Breast epithelium (tissue), 3 donors: ENCODE data around the gene ELMO1.

ENCODE experiments used
- POLR2A ChIP-seq: fragments of 450-650 bp; IDR thresholded peaks from one replicate; pipeline ENCODE4 v1.6.1; 2016; ENCODE audit warnings: antibody characterized with exemption, mild to moderate bottlenecking, moderate library complexity
- POLR2AphosphoS5 ChIP-seq, 3 donors: sonication (generic); formaldehyde crosslinking; IDR thresholded peaks; one replicate each; pipeline ENCODE4 v1.6.1; 2017; ENCODE audit warnings: antibody characterized with exemption in 3 of 3
- TF ChIP-seq, protein P1 (sequence below), 3 donors: fragments of 450-650 bp; IDR thresholded peaks; one replicate each; pipeline ENCODE4 v1.5.1; 2016 to 2017; ENCODE audit warnings: antibody characterized with exemption in 3 of 3, mild to moderate bottlenecking in 3 of 3, moderate library complexity in 3 of 3

DNA sequence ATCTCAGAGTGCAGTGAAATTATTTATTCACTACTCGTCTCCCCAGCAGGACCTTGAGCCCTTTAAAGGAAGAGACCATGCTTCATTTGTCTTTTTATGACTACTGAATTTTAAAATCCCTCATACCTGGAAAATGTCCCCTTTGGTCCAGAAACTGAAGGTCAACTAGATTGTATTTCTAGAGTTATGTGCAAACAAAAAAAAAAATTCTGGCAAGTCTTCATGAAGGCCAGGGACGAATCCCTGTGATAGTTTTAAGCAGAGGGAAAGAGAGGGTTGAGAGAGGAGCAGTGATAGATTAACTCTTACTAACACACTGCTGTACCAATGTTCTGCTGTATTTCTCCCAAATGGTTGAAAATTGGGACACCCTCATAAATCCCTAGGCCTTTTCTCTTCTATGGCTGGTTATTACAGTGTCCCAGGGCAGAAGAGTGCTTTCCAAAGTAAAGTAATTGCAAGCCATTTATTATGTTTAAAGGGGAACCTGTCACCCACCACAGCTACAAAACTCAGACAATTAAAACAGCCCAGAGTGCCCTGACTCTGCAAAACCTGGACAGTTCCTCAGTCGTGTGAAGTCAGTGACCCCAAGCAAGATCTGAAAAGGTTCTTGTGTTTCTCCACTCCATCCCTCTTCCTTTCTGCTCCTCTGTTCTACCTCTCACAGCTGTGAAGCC, 541.6 kb downstream of the ELMO1 start:
- TF ChIP-seq, protein P1, sequence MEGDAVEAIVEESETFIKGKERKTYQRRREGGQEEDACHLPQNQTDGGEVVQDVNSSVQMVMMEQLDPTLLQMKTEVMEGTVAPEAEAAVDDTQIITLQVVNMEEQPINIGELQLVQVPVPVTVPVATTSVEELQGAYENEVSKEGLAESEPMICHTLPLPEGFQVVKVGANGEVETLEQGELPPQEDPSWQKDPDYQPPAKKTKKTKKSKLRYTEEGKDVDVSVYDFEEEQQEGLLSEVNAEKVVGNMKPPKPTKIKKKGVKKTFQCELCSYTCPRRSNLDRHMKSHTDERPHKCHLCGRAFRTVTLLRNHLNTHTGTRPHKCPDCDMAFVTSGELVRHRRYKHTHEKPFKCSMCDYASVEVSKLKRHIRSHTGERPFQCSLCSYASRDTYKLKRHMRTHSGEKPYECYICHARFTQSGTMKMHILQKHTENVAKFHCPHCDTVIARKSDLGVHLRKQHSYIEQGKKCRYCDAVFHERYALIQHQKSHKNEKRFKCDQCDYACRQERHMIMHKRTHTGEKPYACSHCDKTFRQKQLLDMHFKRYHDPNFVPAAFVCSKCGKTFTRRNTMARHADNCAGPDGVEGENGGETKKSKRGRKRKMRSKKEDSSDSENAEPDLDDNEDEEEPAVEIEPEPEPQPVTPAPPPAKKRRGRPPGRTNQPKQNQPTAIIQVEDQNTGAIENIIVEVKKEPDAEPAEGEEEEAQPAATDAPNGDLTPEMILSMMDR (IDR thresholded peaks at IDR 0.05) = no peak
- TF ChIP-seq POLR2AphosphoS5 (IDR thresholded peaks at IDR 0.05) (no peak), POLR2A (no peak)
